ENCODE data around the gene PRR16.
"Not testable (repeated sequence)": the region's sequence is repeated elsewhere in the genome, so short reads cannot be mapped to it uniquely, and the experiment has no call there.

GRCh38 chr5:120458508-120458847, 5.6 kb upstream of the PRR16 start:
- TF ChIP-seq POLR2A (IDR thresholded peaks at IDR 0.05); CTCF (IDR thresholded peaks at IDR 0.05); POLR2AphosphoS5 (IDR thresholded peaks at IDR 0.05; ENCODE audit: insufficient read depth in 1 of 2, low read depth in 1 of 2): not testable (repeated sequence)
